GM21528 (cell line): Measurements from ENCODE around the gene GARIN5A.
"Not testable (repeated sequence)": the region's sequence is repeated elsewhere in the genome, so short reads cannot be mapped to it uniquely, and the experiment has no call there.

ENCODE experiments used
- ATAC-seq: cut with Tn5 transposase; IDR thresholded peaks from one replicate; pipeline ENCODE4 v1.9.1; 2021; ENCODE audit warnings: mild to moderate bottlenecking, moderate library complexity; ENCODE audit not compliant: unreplicated experiment, low FRiP score

Gene GARIN5A

DNA sequence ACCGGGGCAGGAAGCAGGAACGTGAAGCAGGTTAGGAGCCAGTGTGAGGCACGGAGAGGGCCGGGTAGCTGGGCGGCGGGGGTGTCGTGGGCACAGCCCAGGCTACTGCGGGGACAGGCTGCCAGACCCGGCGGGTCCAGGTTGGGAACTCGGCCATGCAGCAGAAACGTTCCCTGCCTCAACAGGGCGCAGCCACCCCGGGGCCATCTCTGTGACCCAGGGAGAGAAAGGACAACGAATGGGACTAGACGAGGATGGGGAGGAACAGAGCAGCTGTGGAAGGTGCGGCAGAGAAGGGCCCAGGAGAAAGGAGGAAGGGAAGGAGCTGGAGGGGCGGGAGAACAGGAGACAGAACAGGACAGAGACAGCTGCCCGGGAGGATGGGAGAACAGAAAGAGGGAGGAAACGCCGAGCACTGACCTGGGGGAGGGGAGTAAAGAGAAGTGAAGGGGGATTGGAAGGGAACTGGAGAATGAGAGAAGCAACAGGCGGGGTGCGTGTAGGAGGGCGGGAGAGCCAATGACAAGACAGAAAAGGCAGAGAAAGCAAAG is 12.9 kb upstream of the GARIN5A start:
- ATAC-seq, result no peak

- no peak for ATAC-seq
Observed at GRCh38 chr19:50488389-50489194, 11.9 kb upstream of the GARIN5A start.

DNA sequence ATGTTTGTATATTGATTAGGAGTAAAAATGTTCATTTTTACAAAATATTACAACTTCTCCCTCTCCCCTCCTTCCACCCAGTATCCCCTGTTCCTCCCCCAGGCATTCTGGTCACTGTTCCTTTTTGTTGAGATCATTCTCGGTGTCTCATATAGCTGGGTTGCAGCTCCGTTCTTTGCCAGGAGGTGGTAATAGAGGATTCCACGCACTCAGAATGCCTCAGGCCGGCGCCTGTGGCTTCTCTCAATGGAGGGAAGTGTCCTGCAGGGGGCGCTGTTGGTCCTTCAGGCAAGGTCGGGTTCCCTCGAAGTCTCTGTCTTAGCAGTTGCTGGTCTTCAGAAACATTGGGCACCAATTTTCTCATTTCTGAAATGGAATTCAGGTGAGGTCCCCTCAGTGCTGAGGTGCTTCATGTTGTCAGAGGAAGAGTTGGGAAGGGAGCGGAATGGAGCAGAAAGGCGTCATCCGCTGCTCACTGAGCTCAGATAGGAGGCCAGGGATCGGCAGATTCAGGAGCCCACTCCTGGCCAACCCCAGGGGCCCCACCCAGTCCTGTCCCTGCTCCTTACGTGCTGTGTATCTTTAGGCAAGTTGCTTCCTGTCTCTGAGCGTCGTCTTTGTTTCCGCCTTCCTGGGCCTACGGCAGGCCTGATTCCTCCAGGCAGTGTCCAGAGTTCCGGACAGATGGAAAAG is 10.3 kb upstream of the GARIN5A start:
- no peak for ATAC-seq

DNA sequence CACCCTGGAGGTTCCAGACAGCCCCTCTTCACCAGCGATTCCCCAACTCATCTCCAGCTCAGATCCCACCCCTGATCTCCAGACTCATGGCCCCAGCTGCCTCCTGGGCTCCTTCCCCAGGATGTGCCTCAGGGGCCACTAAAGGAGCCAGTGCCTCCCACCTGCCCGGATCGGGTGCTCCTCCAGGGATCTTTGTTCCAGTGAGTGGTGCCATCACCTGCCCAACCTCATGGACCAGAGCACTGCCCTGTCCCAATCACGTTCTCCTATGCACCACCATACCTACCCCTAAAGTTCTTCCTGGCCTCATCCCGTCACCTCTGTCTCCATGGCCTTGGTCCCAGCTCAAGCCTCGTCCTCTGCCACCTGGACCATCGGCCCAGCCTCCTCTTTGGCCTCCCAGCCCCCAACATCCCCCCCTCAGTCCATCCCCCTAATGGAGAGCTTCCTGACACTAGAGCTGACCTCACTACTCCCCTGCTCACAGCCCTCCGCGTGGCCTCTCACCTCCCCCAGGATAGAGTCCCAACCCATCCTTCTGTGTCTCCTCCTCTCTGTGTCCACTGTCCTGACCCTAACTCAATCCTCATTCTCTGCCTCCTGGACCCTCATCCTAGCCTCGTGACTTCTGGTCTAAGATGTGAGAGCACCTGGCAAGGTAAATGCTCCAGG is 8.8 kb upstream of the GARIN5A start:
- ATAC-seq, result no peak

DNA sequence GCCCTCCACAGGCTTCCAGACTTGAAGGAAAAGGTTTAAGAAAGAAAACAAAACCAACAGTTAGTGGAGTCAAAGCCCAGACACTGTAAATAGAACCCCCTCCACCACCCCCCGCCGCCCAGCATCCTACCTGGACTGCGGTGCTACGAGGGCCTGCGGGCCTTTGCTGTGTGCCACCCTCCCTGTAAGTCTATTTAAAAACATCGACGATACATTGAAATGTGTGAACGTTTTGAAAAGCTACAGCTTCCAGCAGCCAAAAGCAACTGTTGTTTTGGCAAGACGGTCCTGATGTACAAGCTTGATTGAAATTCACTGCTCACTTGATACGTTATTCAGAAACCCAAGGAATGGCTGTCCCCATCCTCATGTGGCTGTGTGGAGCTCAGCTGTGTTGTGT is 6.3 kb upstream of the GARIN5A start:
- no peak for ATAC-seq

DNA sequence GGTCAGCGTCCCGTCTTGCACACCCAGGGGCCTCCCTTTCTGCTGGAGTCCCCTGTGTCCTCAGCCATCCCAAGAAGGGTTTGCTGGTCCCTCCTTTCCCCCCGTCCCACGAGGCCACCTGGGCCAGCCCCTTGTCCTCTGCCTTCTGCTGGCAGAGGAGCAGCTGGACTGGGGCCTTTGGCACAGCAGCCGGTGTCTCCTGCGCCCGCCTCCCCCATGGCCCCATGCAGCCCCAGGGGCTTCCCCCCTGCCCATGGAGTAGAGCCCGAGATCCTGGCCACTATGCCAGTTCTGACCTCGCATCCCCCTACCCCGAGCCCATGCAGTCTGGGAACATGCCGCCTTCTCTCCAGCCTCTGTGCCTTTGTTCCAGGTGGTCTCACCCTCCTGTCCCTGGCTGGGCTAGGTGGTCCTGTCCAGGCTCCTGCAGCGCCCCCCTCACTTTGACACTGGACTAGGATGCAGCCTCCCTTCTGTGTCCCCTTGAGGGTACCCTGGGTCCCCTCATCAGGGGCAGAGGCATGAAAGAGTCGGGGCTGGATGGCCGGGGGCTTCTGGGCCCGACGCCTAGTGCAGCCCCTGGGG is 5.7 kb upstream of the GARIN5A start:
- ATAC-seq, result no peak

GRCh38 chr19:50481351-50482149 is 4.9 kb upstream of the GARIN5A start:
- ATAC-seq, result no peak

DNA sequence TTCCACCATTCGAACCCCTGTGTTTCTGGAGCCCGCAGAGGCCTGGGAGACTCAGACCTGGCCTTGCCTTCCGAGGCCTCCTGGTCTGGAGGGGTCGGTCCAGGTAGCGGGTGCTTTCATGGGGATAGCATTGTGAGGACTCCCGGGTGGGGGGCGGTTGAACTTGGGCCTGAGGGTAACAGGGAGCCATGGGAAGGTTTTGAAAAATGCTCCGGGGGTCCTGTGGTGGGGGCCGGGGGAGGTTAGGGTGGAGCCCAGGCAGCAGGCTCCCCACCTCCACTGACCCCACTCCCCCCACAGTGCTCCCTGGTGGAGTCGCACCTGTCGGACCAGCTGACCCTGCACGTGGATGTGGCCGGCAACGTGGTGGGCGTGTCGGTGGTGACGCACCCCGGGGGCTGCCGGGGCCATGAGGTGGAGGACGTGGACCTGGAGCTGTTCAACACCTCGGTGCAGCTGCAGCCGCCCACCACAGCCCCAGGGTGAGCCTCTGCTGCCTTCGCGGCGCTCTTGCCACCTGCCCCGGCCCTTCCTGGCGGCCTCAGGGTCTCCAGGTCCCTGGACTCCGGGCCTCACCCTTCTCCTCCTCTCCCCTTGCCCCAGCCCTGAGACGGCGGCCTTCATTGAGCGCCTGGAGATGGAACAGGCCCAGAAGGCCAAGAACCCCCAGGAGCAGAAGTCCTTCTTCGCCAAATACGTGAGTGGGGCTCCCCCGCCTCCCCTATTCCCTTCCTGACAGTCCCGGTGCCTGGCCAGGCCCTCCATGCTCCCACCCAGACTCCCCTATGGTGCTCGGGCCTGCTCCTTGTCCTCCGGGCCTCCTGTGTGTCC is 3.8 kb upstream of the GARIN5A start:
- no peak for ATAC-seq

DNA sequence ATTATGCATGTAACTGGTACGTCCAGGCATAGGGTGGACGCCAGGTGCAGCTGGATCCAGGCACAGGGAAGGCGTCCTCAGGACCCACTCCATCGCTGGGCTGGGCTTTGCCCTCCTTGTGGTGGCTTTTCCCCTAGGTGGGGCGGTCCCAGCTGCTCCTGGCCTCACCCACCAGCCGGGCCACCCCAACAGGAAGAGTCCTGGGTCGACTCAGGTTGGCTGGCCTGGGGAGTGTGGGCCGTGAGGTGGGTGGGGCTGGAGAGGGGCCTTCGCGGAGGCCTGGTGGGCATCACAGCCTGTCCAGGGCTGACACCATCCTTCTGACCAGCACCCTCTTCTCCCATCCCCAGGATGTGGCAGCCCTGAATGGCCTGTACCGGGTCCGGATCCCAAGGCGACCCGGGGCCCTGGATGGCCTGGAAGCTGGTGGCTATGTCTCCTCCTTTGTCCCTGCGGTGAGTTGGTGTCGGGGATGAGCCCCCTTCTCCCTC is 3.2 kb upstream of the GARIN5A start:
- ATAC-seq, result no peak

GRCh38 chr19:50478901-50479715 is 2.5 kb upstream of the GARIN5A start:
- no peak for ATAC-seq

DNA sequence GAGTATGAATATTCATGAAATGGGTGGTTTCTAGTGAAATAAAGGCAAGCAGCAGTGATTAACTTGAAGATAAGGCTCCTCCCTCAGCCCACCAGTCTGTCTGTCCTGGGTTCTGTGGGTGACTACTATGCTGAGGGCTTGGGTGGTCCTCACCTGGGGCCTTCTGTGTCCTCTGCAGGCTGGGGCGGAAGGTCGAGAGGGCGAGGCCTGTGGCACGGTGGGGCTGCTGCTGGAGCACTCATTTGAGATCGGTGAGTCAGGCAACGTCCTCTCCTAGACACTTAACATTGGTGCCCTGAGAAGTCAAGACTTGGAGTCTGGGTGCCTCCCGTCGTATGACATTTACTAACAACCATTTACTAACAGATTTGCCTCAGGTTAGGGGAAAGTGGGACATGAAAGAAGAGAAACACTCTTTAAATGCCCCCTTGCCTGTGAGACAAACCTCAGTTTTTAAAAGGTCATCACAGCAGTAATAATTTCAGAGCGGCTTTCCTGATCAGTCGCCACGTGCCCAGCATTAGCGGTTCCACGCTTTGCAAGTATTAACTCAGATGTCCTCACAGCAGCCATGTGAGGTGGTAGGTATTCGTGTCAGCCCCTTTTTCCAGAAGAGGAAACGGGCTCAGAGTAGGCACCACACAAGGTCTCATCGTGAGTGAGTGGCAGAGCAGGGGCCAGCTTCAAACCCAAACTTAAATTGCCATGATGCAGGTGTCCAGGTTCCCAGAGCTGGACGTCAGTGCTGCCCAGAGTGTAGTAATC is 1.3 kb upstream of the GARIN5A start:
- ATAC-seq, result no peak

DNA sequence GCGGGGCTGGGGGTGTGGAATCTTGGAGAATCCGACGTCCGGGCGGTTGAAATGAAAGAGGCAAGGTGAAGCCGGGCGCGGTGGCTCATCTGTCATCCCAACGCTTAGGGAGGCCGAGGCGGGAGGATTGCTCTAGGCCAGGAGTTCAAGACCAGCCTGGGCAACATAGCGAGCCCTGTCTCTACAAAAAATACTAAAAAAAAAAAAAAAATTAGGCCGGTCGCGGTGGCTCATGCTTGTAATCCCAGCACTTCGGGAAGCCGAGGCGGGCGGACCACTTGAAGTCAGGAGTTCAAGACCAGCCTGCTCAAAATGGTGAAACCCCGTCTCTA is 225 bp upstream of the GARIN5A start:
- ATAC-seq, result no peak

GRCh38 chr19:50475736-50476223 is 868 bp downstream of the GARIN5A start:
- peak; percentile 3 for ATAC-seq

GRCh38 chr19:50475101-50475568 is 1.5 kb downstream of the GARIN5A start:
- ATAC-seq, result no peak

DNA sequence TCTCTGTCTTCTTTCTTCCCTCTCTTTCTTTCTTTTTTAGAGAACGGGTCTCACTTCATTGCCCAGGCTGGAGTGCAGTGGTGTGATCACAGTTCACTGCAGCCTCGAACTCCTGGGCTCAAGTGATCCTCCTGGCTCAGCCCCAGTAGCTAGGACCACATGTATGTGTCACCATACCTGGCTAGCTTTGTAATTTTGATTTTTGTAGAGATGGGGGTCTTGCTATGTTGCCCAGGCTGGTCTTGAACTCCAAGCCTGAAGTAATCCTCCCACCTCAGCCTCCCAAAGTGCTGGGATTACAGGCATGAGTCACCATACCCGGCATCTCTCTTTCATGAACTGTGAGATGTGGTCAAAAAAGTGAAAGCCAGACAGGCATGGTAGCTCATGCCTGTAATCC is 3.3 kb downstream of the GARIN5A start:
- ATAC-seq, result not testable (repeated sequence)

DNA sequence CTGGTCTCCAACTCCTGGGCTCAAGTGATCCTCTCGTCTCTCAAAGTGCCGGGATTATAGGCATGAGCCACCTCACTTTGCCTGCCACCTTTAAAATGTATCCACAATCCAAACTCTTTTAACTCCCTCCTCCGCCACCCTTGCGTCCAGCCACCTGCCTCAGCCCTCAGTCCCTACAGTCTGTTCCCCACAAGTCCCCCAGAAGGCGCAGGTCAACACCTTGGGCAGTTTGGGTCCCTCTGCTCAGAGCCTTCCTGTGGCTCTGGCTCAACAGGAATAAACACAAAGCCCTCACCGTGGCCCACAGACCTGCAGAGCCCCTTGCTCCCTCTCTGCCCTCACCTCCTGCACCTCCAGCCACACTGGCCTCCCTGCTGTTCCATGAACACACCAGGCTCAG is 7.8 kb downstream of the GARIN5A start:
- ATAC-seq, result no peak

DNA sequence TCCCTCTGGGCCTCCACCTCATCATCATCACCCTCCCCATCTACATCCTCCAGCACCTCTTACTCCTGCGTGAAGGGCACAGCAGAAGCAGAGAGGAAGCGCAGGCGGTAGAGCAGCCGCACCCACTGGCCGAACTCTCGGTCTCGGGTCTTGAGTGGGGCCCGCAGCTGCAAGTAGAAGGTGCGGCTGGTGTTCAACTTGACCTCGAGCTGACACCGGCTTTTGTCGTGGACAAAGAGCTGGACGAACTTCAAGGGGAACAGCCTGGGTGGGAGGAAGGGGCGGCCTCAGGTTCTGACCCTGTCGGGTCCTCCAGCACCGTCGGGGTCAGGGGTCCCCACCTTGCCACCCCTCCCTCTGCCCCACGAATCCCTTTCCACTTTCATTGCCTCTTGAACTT is 9.1 kb downstream of the GARIN5A start:
- ATAC-seq, result no peak
